Endothelial cell of umbilical vein (primary cell): ENCODE data around the gene STK17A. TPM values are rescaled to one million over a fixed set of nuclear protein-coding genes. Genes with fewer than 3 reads are reported as not detected.
A peak's percentile ranks its signal among the peaks of the same experiment; 100 is the strongest.

Experiments
- BruUV-seq: library from RNA; stranded (reverse); fragments of 400-500 nt; replicated peaks from 2 replicates; lab custom pipeline; 2021; lab: Mats Ljungman, UMichigan
- CTCF ChIA-PET: fragments of 300-600, 350-600 bp; sonication (Branson Sonifier 250); formaldehyde crosslinking; loops from one replicate; lab custom pipeline; 2021; ENCODE audit warnings: antibody characterized with exemption, inconsistent platforms; lab: Charles Lee
- POLR2A ChIA-PET: fragments of 300-600, 350-600 bp; sonication (Branson Sonifier 250); formaldehyde crosslinking; loops from one replicate; lab custom pipeline; 2021; ENCODE audit warnings: antibody characterized with exemption, inconsistent platforms; lab: Charles Lee
- DNase-seq: peaks from one replicate; pipeline ENCODE4 v3.0.0-alpha.2; 2011; ENCODE audit warnings: low read depth, low spot score
- FAIRE-seq: peaks from 2 replicates; lab custom pipeline; 2011; peaks lifted over from hg19 to GRCh38; lab: Jason Lieb, UNC
- H2AFZ ChIP-seq: 2 replicates; pipeline ENCODE4 v1.6.0; 2012; ENCODE audit warnings: low read depth, low read length, control low read depth, inconsistent platforms
- H3K27ac ChIP-seq: 2 replicates; pipeline ENCODE4 v1.5.1; 2011; ENCODE audit warnings: low read depth, mild to moderate bottlenecking, control low read depth, low read length, moderate library complexity; ENCODE audit not compliant: insufficient read depth
- H3K27me3 ChIP-seq, 2 experiments: 2 replicates each; pipeline versions ENCODE4 v1.6.0 to v1.6.1; 2011; ENCODE audit warnings: low read length in 2 of 2, mixed read lengths in 1 of 2; ENCODE audit not compliant: control insufficient read depth in 2 of 2, insufficient read depth in 2 of 2
- H3K36me3 ChIP-seq, 2 experiments: 2 replicates in 1 of 2; 3 replicates in 1 of 2; pipeline ENCODE4 v1.5.1; 2011; ENCODE audit warnings: low read length in 2 of 2, mild to moderate bottlenecking in 1 of 2, moderate library complexity in 1 of 2; ENCODE audit not compliant: control insufficient read depth in 2 of 2, insufficient read depth in 2 of 2; ENCODE audit errors: extremely low read depth in 1 of 2
- H3K4me1 ChIP-seq: 3 replicates; pipeline ENCODE4 v1.5.1; 2011; ENCODE audit warnings: mild to moderate bottlenecking, low read length; ENCODE audit not compliant: control insufficient read depth, insufficient read depth; ENCODE audit errors: extremely low read depth
- H3K4me2 ChIP-seq: 2 replicates; pipeline ENCODE4 v1.6.1; 2011; ENCODE audit warnings: low read length, control low read depth, mixed read lengths; ENCODE audit not compliant: insufficient read depth
- H3K4me3 ChIP-seq, 3 experiments: fragments of 200-600 bp in 1 of 3; sonication (generic), shearing (Covaris generic) in 1 of 3; replicated peaks in 1 of 3; 2 replicates each; pipeline ENCODE4 v1.5.1; 2011 to 2016; ENCODE audit warnings: control low read depth in 3 of 3, low read length in 3 of 3, mild to moderate bottlenecking in 2 of 3, inconsistent platforms in 1 of 3, low read depth in 1 of 3, moderate library complexity in 1 of 3; ENCODE audit not compliant: insufficient read depth in 1 of 3
- H3K79me2 ChIP-seq: 2 replicates; pipeline ENCODE4 v1.6.0; 2012; ENCODE audit warnings: low read length, inconsistent platforms; ENCODE audit not compliant: control insufficient read depth, insufficient read depth
- H3K9ac ChIP-seq: replicated peaks from 2 replicates; pipeline ENCODE3; 2011; ENCODE audit warnings: low read length, control low read depth; ENCODE audit not compliant: insufficient read depth; ENCODE audit errors: extremely low read depth
- H3K9me1 ChIP-seq: replicated peaks from 3 replicates; pipeline ENCODE4 v1.6.0; 2011; ENCODE audit warnings: mild to moderate bottlenecking, low read length; ENCODE audit not compliant: control insufficient read depth, insufficient read depth; ENCODE audit errors: extremely low read depth
- H3K9me3 ChIP-seq: replicated peaks from 2 replicates; pipeline ENCODE4 v1.5.1; 2012; ENCODE audit warnings: low read length, inconsistent platforms; ENCODE audit not compliant: control insufficient read depth, insufficient read depth
- H4K20me1 ChIP-seq: replicated peaks from 2 replicates; pipeline ENCODE3; 2011; ENCODE audit warnings: mild to moderate bottlenecking, low read length; ENCODE audit not compliant: control insufficient read depth, insufficient read depth; ENCODE audit errors: extremely low read depth
- EZH2 ChIP-seq: IDR thresholded peaks from 2 replicates; pipeline ENCODE4 v1.6.1; 2012; ENCODE audit warnings: borderline replicate concordance, low read depth, mild to moderate bottlenecking, moderate library complexity, low read length, inconsistent platforms; ENCODE audit not compliant: severe bottlenecking
- MAX ChIP-seq: IDR thresholded peaks from 2 replicates; pipeline ENCODE4 v1.6.1; 2011; ENCODE audit not compliant: insufficient read depth, insufficient read length
- MYC ChIP-seq: IDR thresholded peaks from one replicate; pipeline ENCODE4 v1.6.1; 2011; ENCODE audit warnings: mild to moderate bottlenecking, low read depth, low read length
- dilution Hi-C: fragments of 300-500 bp; cut with MboI; formaldehyde crosslinking; loops from one replicate; pipeline ENCODE4 v1.15.0; 2019; ENCODE audit warnings: low sequenced_read_pairs; ENCODE audit not compliant: extremely low pct_ligation_motif_present
- intact Hi-C: fragments of 100-400 bp; cut with micrococcal nuclease; formaldehyde crosslinking; loops from one replicate; pipeline ENCODE4 v1.10.0; 2022
- polyA plus RNA-seq, 4 experiments: library from polyadenylated mRNA; depleted of rRNA in 3 of 4; stranded (reverse) in 3 of 4; unstranded in 1 of 4; fragments of >200 nt; gene quantifications; 2 replicates each; pipeline versions ENCODE4 v1.2.1 to v1.2.3, GENCODE V29; 2011 to 2012; ENCODE audit warnings: missing spikeins in 1 of 4
- total RNA-seq: library from RNA; stranded (reverse); gene quantifications from 2 replicates; pipeline ENCODE4 v1.2.3, GENCODE V29; 2021

STK17A gene
- total and polyA plus RNA-seq, 2 donors (not counting 3 experiments of a cell fraction or from before 2014, with no cell fraction given): 11.7 to 58.8 TPM

GRCh38 chr7:43652364-43652763 is 69.5 kb downstream of the STK17A start:
- Histone ChIP-seq H3K36me3 (no peaks in the 10 kb centered on the region), H3K4me1 (peaks cover 50% of the 10 kb centered on the region), H4K20me1 (no peaks in the 10 kb centered on the region), H3K4me2 (no peak overlapping the region), H3K27ac (no peak overlapping the region), H3K4me3 (no peak overlapping the region), H3K9me3 (no peaks in the 10 kb centered on the region), H3K9me1 (no peaks in the 10 kb centered on the region), H2AFZ (no peak overlapping the region), H3K9ac (no peak overlapping the region), H3K27me3 (no peaks in the 10 kb centered on the region), H3K79me2 (no peaks in the 10 kb centered on the region)
- ChIA-PET CTCF (interaction anchor here (1.1 to 9.3 kb wide), 8 partner anchors 13 to 71 kb away, joined by 3 to 130 read pairs (median 4); partner anchors contain the start of gene STK17A), POLR2A (no interaction called here)
- dilution Hi-C loops (no loop called here), intact Hi-C loops (no loop called here)
- FAIRE-seq: peak; percentile 12
- DNase-seq: no peak
- TF ChIP-seq MAX: no peak
- no peak for TF ChIP-seq MYC
- no peak for TF ChIP-seq EZH2
- no TSS peak for BruUV-seq

- Histone ChIP-seq H3K27me3 (no peaks in the 10 kb centered on the region), H3K4me1 (peaks cover 41% of the 10 kb centered on the region), H2AFZ (no peak overlapping the region), H3K4me2 (no peak overlapping the region), H4K20me1 (no peaks in the 10 kb centered on the region), H3K79me2 (no peaks in the 10 kb centered on the region), H3K9me1 (no peaks in the 10 kb centered on the region), H3K27ac (no peak overlapping the region), H3K9ac (no peak overlapping the region), H3K9me3 (no peaks in the 10 kb centered on the region), H3K36me3 (no peaks in the 10 kb centered on the region), H3K4me3 (no peak overlapping the region)
- TF ChIP-seq MYC: no peak
- dilution Hi-C loops: no loop called here
- CTCF ChIA-PET: interaction anchor here (1.6 kb wide), 1 partner anchor 40 kb away, joined by 5 read pairs; no protein-coding TSS in a partner anchor
- FAIRE-seq: no peak
- no peak for DNase-seq
- POLR2A ChIA-PET: no interaction called here
- intact Hi-C loops: no loop called here
- no TSS peak for BruUV-seq
Measured at GRCh38 chr7:43653466-43653865, 70.6 kb downstream of the STK17A start.
